ENCODE data around the gene NRP1.
"Not testable (repeated sequence)": the region's sequence is repeated elsewhere in the genome, so short reads cannot be mapped to it uniquely, and the experiment has no call there.

Gene NRP1

DNA sequence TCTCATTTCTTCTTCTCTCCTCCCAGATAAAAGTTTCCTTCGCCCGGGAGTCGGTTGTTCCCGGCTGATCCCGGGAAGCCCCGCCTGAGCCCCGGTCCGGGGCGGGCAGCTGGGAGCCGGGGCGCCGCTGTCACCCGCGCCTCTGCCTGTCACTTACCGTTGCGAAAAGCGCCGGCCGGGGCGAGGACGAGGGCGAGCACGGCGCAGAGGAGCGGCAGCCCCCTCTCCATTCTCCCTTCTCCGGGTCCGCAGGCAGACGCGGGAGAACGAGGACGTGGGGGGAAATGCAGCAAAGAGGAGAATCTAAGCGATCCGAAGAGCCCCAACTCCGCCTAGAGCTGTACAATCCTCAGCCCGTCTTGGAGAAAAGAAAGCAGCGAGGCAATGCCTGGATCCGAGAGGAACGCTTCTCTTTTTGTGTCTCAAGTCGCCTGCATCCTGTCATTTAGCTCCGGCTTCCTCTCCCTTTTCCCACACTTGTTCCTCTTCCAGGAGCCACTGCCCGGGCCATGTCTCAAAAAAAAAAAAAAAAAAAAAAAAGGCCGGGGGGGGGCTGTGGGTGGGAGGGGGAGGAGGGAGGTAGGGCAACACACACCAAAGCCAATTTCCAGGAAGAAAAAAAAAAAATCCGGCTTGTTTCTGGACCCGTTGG is at the start of gene NRP1:
Gene NRP1, minus strand, starts transcription at position 515 of the 652 bp plus-strand sequence. Its CDS starts 285 bp downstream, at position 230.
- DNase-seq (ENCODE audit: low spot score) = peak; percentile 35

DNA sequence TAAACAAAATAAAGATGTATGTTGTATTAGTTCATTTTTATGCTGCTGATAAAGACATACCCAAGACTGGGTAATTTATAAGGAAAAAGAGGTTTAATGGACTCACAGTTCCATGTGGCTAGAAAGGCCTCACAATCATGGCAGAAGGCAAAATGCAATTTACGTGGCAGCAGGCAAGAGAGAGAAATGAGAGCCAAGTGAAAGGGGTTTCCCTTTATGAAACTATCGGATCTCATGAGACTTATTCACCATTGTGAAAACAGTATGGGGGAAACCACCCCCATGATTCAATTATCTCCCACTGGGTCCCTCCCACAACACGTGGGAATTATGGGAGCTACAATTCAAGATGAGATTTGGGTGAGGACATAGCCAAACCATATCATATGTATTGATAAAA is 49.7 kb upstream of the NRP1 start:
- DNase-seq (ENCODE audit: low spot score) = not testable (repeated sequence)

DNA sequence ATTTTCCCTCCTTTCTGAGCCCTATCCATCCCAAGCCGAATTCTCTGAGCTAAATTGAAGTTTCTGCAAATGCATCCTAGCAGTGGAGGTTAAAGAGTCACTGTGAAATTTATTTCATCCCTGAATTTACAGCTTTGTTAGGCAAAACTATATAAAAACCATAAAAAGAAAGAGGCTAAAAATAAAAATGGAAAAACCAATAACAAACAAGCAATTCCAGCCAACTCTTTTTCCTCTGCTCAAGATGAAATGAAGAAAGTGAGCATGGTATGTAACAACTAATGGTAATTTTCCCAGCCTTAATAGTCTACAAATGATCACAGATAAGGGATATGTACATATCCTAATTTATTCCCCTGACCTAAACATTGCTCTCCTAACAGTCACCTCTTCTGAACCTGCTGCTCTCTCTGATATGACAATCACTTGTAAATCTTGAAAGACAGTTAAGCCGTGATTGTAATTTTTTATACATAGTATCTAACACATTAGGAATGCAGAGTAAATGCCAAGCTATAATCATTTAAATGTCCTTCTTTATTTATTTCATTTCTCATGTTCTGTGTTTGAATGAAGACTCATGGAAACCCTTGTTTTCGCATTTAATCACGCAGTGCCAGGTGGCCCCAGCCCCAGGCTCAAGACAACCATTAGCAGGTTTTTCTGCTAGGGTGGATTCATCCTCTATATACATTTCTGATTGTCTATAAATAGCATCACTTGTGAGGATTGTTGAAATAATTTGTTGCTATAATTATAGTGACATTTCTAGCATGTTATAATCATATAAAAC is 48.6 kb upstream of the NRP1 start:
- no peak for DNase-seq (ENCODE audit: low spot score)

DNA sequence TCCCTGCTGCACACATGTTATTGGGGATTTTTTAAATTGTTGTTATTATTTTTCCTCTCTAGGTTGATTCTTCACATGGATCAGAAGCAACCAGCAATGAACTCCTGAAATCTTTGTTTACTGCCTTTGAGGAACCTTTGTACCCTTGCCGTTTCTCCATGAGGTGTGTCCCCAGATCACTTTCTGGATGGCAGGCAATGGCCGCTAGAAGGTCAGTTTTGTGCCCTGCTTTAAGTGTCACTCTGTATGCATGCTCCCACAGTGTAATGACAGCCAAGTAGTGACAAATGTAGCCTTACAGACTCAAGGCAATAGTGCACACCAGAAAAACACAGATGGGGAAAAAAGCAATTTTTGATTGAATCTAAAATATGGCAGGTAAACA is 47.7 kb upstream of the NRP1 start:
- DNase-seq (ENCODE audit: low spot score) = no peak

DNA sequence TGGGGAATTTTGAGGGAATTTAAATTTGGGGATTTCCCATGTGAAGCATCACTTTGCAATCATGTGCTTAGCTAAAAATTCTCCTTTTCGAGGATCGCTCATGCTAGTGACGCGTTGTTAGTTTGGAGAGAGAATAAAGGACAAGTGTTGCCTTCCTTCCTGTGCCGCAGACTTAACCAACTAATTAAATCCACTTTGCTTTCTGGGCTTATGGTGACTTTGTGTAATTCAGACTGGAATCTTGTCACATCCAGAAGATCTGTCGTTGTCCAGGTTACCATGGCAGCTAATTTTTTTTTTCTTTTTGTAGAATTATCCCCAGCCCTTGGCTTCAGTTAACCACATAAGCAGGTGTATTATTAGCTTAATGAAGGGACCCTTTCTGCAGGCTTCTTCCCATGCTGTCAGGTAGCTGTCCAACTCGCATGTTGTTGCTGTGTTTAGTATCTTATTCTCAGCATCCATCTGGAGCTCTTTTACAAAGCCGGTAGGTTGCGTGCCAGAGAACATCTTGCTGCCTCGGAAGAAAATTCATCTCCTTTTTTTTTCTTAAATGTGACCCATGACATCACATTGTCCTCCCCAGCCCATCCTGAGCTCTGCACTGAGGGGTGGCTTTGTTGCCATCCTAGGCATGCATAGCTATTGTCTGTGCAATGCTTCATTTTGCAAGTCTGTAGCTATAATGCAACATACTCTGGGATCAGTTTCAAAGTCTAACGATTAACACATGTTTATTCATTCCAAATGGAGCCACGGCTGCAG is 47.2 kb upstream of the NRP1 start:
- DNase-seq (ENCODE audit: low spot score) = no peak

DNA sequence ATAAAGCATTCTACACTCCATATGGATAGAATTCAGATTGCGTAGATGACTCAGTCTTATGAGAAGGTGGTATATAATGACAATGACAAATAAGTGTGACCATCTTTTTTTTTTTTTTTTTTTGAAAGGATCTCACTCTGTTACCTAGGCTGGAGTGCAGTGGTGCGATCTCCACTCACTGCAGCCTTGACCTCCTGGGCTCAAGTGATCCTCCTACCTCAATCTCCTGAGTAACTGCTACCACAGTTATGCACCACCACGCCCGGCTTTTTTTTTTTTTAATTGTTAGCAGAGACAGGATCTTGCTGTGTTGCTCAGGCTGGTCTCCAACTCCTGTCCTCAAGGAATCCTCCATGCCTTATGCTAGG is 43.2 kb upstream of the NRP1 start:
- peak; percentile 6 for DNase-seq (ENCODE audit: low spot score)

DNA sequence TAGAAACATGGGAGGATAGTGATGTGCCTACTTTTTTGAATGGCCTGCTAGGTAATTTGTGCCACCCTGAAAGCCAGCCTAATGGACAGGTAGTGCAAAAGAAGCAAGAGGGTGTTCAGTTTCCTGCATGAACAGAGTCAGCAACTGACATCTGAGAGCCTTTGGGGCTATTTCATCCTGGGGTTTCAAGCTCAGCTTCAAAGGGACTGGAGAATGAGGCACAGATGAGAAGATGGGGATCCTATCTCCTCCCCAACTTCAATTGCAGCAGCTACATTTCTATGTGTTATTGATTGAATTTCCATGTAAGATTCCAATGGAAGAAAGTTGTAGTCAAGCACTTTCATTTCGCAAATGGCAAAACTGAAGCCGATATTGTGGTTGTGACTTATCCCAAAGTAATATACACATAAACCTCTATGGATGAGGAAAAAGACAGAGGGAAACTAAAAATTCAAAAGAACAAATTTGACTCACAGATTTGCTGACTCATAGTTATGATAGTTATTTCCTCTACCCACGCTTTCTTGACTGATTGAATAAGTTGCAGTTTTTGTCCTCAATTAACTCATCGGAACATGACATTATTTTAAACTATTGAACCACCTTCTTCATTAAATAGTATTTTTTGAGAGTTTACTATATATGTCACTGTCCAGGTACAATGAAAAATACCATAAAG is 42.6 kb upstream of the NRP1 start:
- peak; percentile 30 for DNase-seq (ENCODE audit: low spot score)

DNA sequence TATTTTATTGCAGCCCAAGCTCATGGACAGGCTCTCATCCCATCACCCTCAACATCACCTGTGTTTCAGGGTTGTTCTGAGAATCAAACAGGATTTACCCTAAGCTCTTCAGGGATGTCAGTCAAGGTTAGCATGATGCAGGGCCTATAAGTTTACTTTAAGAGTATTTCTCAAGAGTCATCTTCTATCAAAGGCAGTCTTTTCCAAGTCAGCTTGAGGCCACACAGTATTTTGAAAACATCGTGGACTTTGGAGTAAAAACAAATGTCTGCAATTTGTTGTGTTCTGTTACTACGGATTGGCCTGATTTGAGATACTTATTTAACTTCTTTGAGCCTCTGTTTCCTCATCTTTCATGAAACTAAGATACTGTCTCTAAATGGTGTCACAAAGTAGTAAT is 42.0 kb upstream of the NRP1 start:
- no peak for DNase-seq (ENCODE audit: low spot score)

DNA sequence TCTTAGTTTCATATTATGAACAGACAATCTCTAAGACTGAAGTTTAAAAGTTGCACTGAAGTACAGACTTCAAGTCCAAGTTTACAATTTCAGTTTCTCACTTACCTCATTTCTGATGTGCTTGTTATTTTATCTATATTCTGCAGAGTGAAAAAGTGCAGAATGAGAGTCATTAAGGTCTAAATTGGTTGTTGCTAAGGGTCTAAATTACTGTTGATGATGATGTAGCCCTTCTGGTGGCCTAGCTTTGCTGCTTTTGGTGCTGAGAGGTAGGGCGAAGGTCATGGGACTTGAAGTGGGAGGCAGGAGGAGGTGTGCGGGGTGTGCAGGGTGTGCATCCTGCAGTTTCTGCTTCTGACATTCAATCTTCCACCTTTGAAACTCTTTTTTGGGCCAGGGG is 38.8 kb upstream of the NRP1 start:
- DNase-seq (ENCODE audit: low spot score) = no peak

DNA sequence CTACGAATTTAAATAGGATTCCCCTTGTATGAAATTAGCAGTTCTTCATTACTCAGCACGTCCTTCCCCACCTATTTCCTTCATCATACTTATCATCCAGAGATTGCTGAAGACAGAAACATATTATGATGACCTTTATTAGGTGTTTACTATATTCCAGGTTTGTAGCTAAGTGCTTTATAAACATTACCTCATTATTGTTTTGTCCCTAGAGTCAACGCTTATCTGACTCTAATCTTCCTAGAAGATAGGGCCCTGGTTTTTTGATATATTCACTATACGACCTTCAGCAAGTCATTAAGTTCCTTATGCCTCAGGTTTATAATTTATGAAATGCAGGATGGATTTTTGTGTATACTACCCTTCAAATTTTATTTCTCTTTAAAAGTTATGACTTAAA is 36.8 kb upstream of the NRP1 start:
- DNase-seq (ENCODE audit: low spot score) = no peak

DNA sequence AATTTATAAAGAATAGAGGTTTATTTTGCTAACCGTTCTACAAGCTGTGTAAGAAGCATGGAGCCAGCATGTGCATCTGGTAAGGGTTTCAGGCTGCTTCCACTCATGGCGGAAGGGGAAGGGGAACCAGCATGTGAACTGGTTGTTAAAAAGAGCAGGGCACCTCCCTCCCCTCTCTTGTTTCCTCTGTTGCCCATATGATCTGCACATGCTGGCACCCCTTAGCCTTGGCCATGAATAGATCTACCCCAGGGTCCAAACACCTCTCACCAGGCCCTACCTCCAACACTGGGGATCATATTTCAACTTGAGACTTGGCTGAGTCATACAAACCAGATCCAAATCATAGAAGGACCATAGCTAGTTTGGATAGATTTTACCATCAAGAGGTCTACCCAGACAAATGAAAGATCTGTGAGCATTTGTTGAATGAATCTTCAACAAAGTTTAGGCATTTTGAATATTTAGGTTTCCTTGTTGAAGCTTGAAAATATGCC is 36.0 kb upstream of the NRP1 start:
- DNase-seq (ENCODE audit: low spot score) = no peak

DNA sequence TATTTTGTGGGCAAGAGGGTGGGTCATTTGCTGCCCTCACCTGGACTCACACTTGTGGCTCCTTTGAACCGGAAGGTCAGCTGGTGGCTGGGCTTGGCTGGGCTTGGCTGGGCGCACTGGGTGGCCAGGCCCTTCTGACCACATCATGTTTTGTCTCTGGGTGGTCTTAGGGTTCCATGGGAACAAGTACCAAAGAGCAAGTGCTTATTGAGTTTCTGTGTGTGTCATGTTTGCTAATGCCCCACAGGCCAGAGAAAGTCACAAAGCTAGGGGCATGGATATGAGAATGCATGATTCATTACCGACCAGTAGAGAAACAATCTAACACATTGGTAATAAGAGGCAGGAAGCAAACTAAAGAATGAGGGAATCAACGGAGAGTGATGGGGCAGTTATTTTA is 33.6 kb upstream of the NRP1 start:
- no peak for DNase-seq (ENCODE audit: low spot score)

DNA sequence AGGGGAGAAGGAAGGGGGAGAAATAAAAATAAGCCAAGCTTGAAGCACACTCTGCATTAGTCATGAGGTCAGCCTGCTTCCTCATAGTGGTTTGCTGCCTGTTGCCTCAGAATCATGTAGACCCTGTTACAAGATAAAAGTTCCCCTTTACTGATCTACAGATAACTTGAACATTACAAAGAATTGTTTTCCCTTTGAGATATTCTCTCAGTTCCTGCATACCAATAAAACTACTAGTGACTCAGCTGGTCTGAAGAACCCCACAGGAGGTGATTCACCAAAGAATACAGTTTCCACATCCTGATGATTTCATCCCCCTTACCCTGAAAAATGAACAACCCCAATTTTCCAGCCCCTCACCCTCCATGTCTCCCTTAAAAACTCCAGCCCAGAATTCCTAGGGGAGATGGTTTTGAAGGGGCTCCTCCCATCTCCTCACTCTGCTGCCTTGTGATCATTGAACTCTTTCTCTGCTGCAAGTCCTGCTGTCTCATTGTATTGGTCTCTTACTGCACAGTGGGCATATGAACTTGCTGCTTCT is 31.5 kb upstream of the NRP1 start:
- peak; percentile 77 for DNase-seq (ENCODE audit: low spot score)

DNA sequence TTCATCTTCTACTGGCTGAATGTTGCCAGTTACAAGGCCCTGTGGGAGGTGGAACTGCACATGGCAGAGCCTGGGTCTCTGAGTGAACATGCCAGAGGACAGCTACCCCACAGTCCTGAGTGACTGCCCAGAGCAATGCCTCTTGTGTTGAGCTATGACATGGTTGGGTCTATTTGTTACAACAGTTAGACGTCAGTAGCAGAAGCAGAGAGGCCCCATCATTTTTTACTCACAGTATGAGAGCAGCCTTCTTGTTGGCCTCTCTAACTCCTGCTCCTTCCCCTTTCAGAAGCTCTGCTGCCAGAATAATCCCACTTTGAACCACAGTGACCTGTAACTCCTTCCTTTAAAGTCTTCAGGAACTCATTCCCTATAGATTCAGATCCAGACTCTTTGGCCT is 30.8 kb upstream of the NRP1 start:
- DNase-seq (ENCODE audit: low spot score) = peak; percentile 6

DNA sequence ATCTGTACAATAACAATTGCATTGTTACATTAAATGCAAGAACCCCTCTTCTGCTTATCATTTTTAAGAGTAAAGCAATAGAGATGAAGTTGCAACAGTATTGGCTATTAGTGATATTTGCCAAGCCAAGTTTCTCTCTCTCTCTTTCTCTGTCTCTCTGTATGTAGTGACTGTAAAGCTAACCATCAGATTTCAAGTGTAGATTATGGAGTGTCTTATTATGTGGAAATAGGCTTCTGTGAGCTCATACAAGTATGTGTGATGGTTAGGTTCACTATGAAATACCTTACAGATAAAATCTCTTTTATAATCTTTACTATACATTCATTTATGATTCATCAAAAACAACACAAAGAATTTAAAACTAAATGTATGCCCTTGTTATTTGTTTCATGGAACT is 28.6 kb upstream of the NRP1 start:
- no peak for DNase-seq (ENCODE audit: low spot score)

DNA sequence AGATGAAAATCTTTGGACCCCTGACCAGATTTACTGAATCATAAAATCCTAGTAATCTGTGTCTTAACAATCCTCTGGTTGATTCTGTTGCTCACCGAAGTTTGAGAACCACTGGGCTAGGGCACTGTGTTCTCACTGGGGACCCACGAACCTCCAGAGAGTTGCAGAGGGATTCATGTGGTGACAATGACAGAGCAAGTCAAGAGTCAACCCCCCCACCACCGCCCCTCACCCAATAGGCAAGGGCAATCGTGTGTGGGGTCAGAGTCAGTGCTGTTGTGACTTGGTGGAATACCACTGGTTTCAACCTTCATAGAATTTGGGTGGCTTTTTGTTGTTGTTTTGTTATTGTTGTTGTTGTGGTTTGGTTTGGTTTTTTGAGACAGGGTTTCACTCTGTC is 23.5 kb upstream of the NRP1 start:
- no peak for DNase-seq (ENCODE audit: low spot score)

DNA sequence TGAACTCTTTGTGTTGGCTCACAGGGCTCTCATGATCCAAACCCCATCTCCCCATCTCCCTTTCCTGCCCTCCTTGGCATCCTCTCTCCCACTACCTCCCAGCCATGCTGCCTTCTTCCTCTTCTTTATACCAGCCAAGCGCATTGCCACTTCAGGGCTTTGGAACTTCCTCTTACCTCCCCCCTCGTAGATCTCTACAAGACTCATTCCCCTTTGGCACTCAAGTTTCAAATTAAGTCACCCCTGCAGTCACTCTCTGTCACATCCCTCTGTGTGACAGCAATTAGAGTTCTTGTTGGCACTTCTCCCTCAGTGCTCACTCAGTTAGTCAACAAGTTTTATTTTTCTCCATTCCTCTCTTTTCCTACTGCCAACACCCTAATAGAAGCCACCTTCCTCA is 20.8 kb upstream of the NRP1 start:
- no peak for DNase-seq (ENCODE audit: low spot score)

DNA sequence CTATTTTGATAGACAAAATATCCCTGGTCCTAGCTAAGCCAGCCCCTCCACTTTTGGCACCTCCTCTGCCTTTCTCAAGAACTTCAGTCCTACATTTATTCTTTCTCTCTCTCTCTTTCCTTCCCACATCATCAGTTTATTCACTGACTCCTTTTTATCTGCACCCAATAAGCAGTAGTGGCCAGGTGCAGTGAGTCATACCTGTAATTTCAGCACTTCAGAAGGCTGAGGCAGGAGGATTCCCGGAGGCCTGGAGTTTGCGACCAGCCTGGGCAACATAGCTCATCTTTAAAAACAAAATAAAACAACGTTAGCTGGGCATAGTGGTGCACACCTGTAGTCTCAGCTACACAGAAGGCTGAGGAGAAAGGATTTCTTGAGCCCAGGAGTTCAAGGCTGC is 19.4 kb upstream of the NRP1 start:
- DNase-seq (ENCODE audit: low spot score) = peak; percentile 13

DNA sequence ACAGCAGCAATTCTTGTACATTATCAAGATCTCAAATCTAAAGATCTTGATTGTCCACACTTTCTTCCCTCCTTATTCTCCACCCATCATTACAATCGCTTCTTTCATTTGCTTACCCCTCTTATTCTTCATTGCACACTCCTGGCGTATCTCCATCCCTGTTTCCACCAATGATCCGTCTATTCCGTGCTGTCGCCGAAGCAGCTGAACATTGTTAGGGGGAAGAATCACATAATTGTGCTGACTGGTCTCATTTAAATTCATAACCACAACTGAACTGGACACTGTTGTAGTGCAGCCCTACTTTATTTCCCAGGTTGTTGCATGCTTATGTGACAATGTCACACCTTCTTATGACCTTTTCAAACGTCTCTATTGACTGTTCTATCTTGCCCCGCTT is 18.9 kb upstream of the NRP1 start:
- no peak for DNase-seq (ENCODE audit: low spot score)

DNA sequence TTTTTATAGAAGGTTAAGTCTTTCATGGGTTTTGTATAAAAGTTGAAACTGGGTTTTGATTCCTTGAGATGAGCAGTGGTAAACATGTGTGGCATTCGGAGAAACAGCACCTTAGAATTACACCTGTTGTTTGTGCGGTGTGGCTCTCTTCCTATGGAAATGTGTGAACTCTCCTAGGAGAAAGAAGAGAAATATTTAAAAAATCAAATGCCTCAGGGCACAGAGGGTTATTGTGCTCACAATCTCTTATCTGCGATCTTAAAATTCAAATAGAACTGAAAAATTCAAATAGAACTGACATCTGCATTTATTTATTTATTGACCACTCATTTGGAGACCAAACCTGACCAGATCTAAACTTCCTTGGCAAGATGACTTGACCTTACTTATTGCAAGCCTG is 18.1 kb upstream of the NRP1 start:
- DNase-seq (ENCODE audit: low spot score) = no peak

DNA sequence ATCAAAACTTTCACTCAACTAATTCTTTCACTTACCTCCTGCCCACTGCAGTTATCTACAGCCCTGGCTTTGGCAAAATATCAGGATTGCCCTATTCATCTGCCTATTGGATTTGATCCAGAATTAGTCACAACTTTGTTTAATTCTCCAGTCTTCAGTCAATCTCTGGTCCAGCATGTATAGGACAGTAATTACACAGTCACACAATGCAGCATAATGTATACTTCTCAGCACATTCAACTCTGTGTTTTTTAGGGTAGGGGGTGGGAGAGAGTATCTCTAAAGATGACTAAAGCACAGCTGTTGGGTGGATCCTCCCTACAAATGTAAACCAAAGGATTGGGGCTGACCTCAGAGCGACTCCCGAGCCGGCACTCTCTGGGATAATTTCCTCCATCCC is 17.7 kb upstream of the NRP1 start:
- DNase-seq (ENCODE audit: low spot score) = no peak

DNA sequence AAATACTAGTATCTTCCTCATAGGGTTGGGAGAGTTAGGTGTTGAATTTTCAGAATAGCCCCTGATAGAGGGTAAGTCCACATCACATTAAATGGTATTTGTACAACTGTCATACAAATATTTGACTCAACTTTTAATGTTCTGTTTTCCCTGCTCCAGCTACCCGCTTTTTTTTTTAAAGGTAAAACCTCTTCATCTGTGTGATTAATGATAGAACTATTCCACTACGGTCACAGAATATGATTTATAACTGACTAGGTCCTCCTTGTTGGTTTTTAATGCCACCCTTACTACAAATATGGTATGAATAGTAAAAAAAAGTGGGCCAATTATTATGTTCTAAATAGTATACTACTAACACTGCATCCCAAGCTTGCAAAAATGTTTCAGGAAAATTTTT is 15.6 kb upstream of the NRP1 start:
- DNase-seq (ENCODE audit: low spot score) = no peak

Measured in SW480 (cell line).